IPS-11a (cell line): ENCODE data around the gene GNG7.
"Not testable (repeated sequence)": the region's sequence is repeated elsewhere in the genome, so short reads cannot be mapped to it uniquely, and the experiment has no call there.

Experiments used
- H3K4me3 ChIP-seq: one replicate; pipeline ENCODE4 v1.5.1; 2013; ENCODE audit warnings: low read depth, low read length, control low read depth

Gene GNG7

DNA sequence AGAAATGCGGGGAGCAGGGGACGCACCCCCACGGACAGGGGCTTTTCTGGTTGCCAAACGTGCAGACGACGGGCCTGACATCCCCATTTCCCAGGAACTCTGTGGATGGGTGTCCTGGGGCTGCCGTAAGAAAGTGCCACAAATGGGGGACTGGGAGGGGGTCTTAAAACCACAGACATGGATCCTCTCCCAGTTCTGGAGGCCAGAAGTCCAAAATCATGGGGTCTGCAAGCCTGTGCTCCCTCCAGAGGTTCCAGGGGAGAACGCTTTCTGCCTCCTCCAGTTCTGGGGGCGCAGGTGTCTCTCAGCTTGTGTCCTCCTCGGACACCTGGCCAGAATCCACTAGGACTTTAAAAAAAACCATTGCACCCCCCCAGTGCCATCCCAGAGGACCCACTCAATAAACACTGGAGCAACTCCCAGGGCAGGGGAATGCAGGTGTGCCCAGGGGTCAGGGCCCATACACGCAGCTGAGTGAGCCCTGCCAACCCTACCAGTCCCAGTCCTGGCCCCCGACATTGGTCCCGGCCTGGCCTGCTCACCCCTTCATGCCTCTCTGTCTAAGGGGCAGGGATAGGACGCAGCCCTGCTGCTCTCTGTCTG is 122.7 kb downstream of the GNG7 start:
- H3K4me3 ChIP-seq = no peak overlapping the region

DNA sequence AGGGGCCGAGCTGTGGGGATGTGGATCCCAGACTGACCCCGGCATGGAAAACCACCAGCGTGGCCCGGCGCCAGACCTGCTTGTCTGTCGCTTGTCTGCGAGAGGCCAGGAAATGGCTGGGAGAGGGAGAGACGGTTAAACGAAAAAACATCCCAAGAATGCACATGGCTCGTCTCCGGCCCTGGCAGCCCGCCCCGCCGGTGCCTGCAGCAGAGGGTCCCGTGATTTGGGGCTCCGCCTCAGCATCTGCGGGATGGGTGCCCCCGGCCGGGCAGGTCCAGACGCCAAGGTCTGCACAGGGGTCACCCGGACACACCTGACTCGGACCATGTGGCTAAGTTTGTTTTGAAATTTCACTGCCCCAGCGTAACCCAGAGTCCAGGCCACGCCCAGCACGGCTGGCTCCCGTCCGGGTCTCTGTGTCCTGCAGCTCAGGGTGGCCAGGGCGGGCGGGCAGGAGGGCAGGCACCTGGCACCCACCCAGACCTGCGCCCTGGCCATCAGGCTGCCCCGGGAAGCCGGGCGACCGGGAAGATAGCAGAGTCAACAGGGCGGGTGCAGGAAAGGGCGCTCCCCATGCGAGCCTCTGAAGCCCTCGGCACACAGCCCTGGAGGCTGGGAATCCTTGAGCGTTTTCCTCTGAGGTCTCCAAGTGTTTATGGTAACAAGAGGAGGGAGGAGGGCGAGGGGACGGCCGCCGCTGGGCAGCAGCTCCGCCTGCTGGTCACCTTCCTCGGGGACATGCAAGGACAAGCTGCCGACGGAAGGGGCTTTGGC is 123.4 kb downstream of the GNG7 start:
- peak overlapping the region; percentile 31 for H3K4me3 ChIP-seq

DNA sequence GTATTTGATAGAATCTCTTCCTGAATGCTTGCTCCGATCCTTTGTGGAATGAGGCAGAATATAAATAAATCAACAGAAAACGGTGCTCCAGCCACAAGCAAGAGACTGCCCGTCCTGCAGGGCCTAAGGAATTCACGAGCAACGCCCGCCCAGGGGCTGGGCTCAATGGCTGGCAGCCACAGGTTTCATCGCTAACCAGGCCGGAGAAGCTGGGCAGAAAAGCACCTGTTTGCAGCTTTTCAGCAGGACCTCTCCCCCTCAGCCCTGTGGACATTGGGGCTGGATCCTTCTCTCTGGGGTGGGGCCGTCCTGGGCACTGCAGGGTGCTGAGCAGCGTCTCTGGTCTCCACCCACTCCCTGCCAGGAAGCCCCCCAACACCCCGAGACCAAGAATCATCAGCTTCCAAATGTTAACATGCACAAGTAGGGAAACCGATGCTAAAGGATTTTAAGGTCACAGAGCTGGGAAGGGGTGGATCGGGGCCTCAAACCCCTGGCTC is 124.1 kb downstream of the GNG7 start:
- H3K4me3 ChIP-seq = no peak overlapping the region

DNA sequence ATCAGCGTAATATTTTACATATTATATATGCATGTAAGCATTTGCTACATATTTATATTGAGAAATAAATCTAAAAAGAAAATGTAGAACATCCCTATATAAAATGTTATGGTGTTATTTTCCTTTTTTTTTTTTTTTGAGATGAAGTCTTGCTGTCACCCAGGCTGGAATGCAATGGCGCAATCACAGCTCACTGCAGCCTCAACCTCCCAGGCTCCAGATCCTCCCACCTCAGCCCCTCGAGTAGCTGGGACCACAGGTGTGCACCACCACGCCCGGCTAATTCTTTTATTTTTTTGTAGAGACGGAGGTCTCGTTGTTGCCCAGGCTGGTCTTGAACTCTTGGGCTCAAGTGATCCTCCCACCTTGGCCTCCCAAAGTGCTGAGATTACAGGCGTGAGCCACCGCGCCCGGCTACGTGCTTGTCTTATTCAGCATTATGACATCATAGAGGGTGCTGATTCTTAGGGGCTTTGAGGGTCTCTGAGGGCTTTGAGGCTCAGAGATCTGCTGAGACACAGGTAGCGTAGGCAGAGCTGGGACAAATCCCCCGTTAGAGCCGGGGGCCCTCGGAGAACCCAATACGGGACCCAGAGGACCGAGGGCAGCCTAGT is 124.7 kb downstream of the GNG7 start:
- H3K4me3 ChIP-seq = no peak overlapping the region

DNA sequence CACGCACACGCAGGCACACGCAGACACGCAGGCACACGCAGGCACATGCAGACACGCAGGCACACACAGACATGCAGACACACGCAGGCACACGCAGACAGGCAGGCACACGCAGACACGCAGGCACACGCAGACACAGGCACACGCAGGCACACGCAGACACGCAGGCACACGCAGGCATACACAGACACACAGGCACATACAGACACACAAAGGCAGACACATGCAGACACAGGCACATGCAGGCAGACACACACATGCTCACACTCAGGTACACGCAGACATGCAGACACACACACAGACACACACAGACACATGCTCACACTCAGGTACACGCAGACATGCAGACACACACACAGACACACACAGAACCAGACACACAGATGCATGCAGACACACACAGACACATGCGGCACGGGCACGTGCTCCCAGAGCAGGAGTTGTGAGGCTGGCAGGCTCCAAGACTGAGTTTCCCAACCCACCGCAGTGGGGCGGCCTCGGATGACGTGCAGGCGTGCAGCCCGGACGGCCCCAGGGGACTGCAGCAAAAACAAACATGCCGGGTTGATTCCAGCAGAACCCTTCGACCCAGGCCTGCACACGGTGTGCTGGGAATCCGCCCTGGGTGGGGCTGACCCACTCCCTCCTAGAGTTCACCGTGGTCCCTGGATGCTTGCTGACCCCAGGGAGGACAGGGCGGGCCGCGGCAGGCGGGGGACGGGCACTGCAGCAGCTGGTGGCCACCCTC is 126.6 kb downstream of the GNG7 start:
- no peak overlapping the region for H3K4me3 ChIP-seq

DNA sequence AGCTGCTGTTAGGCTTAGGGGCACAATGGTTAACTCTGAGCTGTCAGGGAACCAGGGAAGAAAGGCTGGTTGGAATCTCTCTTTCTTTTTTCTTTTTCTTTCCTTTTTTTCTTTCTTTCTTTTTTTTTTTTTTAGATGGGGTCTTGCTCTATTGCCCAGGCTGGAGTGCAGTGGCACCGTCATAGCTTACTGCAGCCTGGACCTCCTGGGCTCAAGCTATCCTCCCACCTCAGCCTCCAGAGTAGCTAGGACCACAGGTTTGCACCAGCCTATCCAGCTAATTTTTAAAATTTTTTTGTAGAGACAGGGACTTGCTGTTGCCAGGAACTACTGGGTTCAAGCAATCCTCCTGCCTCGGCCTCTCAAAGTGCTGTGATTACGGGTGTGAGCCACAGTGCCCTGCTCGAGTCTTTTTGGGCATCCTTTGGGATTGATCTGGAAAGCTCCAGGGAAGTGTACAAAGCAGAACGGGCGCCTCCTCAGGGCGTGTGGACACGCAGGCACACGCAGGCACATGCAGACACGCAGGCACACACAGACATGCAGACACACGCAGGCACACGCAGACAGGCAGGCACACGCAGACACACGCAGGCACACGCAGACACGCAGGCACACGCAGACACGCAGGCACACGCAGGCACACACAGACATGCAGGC is 127.4 kb downstream of the GNG7 start:
- H3K4me3 ChIP-seq = no peak overlapping the region

DNA sequence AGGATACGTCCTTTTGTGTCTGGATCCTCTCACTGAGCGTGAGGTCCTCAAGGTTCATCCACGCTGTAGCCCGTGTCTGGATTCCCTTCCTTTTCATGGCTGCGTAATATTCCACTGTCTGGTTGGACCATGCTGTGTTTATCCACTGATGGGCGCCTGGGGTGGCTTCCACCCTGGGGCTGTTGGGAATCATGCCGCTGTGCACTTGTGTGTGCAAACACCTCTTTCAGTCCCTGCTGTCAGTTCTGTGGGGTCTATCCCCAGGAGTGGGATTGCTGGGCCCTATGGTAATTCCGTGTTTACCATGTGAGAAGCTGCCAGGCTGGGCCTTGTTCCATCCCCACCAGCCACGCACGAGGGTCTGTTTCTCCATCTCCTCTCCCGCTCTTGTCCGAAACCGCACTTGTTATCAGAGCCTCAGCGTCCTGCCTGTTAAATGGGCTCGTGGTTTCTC is 128.0 kb downstream of the GNG7 start:
- H3K4me3 ChIP-seq = no peak overlapping the region

DNA sequence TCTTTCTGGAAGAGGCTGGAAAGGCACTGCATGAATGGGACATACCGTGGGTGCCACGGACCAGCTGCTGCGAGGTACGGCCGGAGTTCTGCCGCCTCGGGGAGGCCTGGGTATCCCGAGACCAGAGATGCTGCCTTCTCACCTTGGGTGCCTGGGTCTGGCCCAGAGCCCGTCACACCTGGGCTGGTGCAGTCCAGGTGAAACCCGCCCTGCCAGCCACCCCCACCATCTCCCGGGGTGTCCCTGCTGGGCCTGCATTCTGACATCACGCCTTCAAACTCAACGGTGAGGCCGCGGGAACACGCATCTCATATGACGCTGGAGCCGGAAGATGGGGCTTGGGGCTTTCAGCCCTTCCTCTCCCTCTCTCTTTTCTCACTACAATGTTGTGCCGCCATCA is 128.6 kb downstream of the GNG7 start:
- no peak overlapping the region for H3K4me3 ChIP-seq

DNA sequence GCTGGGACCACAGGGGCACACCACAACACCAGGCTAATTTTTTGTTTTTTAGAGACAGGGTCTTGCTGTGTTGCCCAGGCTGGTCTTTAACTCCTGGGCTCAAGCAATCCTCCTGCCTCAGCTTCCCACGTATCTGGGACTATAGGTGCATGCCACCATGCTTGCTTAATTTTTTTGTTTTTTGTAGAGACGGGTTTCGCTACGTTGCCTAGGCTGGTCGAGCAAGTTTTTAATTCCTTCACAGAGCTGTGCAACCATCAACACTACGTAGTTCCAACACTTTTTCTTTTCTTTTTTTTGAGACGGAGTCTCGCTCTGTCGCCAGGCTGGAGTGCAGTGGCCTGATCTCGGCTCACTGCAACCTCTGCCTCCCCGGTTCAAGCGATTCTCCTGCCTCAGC is 130.3 kb downstream of the GNG7 start:
- not testable (repeated sequence) for H3K4me3 ChIP-seq

DNA sequence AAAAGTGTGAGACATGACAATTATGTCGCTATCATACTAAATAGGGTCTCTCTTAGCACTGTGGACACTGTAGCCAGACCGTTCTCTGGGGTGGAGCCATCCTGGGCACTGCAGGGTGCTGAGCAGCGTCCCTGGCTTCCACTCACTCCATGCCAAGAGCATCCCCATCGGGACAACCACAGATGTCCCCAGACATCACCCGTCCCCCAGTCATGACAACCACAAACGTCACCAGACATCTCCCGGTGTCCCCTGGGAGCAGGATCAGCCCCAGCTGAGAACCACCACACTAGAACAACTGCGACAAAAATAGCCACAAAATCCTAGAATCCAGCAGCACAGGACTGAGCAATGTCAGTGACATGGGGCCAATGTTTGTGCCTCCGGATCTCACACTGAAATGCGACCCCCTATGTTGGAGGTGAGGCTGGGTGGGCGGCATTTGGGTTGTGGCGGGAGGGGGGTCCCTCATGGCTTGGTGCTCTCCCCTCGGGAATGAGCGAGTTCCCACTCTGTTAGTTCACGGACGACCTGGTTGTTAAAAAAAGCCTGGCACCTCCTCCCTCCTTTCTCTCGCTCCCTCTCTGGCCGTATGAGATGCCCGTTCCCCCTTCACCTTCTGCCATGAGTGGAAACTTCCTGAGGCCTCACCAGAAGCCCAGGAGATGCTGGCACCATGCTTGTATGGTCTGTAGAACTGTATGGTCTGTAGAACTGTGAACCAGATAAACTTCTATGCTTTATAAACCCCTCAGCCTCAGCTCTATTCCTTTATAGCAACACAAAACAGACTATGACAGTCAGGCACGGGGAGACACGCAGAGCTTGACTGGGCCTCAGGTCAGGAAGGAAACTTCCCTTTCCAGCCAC is 132.7 kb downstream of the GNG7 start:
- H3K4me3 ChIP-seq = no peak overlapping the region

DNA sequence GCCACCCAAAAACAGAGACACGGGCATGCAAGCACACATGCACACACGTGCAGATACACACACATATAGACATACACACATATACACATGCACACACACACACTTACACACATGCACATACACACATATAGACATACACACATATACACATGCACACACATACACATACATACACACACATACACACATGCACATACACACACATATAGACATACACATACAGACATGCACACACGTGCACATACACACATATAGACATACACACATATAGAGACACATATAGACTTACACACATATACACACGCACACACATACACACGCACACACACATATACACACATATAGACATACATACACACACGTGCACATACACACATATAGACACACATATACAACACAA is 134.5 kb downstream of the GNG7 start:
- no peak overlapping the region for H3K4me3 ChIP-seq

DNA sequence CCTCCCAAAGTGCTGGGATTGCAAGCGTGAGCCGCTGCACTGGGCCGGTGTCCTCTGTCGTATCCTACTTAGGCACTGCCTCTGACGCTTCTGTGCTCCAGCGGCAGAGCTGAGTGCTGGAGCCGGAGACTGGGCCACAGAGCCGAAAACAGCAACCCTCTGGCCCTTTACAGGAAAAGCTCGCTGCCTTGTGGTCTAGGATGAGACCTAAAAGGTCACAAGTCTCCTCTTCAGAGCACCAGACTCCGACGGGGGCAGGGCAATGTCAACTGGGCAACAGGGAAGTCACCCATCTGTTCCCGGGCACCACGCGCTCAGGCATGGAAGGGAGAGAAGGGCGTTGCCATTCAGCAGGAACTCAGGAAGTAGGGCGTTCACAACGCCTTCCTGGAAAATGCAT is 134.9 kb downstream of the GNG7 start:
- no peak overlapping the region for H3K4me3 ChIP-seq

DNA sequence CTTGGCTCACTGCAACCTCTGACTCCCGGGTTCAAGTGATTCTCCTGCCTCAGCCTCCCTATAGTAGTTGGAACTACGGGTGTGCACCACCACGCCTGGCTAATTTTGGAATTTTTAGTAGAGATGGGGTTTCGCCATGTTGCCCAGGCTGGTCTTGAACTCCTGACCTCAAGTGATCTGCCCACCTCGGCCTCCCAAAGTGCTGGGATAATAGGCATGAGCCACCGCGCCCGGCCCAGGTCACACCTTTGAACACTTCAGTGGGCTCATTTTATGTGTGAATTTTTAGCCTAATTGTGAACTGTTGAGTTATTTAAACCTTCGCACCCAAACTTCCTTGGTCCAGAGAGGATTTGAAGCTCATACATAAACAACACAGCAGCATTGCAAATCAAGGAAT is 138.9 kb downstream of the GNG7 start:
- not testable (repeated sequence) for H3K4me3 ChIP-seq

DNA sequence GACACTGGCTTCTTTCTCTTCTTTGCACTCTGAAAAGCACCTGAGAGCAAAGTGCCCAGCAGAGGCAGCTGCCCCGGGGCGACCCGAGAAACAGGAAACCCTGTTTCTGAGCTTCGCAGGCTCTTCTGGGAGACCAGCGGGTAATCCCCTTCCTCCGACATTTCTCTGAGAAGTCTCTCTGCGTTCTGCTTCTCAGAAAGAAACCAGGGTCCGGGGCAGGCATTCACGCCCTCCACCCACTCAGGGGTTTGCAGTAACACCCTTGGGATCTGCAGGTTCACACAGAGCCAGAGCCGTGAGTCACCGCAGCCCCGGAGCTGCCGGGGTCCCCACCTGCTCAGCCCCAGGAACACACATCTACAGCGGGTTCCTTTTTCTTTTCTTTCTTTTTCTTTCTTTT is 140.6 kb downstream of the GNG7 start:
- no peak overlapping the region for H3K4me3 ChIP-seq

DNA sequence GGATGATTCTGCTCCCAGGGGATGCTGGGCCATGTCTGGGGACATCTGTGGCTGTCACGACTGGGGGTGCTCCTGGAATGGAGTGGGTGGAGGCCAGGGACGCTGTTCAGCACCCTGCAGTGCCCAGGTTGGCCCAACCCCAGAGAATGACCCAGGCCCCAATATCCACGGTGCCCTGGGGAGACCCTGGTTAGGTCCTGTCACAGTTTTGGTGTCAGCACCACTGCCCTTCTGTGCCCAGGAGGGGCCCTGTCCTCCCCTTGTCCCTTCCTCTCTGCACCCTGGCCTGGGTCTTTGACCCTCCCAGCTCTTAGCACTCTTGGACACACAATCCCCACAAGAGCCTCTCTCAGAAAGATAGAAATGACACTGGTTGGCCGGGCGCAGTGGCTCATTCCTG is 141.3 kb downstream of the GNG7 start:
- no peak overlapping the region for H3K4me3 ChIP-seq

DNA sequence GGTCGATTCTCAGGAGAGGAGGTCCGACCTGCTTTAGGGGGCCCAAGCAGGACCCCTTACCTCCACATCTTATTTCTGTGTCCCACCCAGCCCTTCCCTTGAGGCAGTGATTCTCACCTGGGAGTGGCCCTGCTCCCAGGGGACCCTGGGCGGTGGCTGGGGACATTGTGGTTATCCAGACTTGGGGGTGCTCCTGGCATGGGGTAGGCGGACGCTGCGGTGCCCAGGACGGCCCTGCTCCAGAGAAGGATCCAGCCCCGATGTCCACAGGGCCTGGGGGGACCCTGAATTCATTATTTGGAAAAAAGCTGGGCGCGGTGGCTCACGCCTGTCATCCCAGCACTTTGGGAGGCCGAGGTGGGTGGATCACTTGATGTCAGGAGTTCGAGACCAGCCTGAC is 142.1 kb downstream of the GNG7 start:
- H3K4me3 ChIP-seq = no peak overlapping the region

DNA sequence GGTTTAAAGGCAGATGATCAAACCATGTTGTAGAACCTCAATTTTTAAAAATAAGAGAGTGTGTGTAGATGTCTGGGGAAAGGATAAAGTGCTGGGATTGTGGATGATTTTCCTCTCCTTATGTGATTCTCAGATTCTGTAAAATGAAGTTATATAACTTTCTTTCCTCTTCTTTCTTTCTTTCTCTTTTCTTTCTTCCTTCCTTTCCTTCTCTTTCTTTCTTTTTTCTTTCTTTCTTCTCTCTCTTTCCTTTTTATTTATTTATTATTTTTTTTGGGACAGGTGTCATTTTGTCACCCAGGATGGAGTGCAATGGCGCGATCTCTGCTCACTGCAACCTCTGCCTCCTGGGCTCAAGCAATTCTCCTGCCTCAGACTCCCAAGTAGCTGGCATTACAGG is 144.0 kb downstream of the GNG7 start:
- no peak overlapping the region for H3K4me3 ChIP-seq

DNA sequence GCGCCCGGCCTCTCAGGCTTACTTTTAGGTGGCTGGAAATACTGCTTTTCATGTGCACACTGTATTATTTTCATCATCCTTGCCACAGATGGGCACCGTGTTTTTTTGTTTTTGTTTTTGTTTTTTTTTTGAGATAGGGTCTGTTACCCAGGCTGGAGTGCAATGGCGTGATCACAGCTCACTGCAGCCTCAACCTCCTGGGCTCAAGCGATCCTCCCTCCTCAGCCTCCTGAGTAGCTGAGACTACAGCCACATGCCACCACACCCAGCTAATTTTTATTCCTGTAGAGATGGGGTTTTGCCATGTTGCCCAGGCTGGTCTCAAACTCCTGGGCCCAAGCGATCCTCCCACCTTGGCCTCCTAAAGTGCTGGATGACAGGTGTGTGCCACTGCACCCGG is 144.4 kb downstream of the GNG7 start:
- not testable (repeated sequence) for H3K4me3 ChIP-seq

DNA sequence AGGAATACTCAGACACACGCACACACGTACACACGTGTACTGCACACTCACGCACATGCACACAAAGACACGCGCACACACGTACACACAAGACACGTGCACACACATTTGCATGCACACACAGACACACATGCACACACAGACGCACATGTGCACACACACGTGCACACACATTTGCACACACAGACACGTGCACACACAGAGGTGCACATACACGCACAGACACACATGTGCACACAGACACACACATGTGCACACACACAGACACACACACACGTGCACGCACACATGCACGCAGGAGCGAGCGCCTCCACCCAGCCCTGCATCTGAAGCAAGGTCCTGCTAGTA is 145.4 kb downstream of the GNG7 start:
- no peak overlapping the region for H3K4me3 ChIP-seq
